NCI-H1105 (cell line): ENCODE measurements around the gene DPH6.
"Not testable (repeated sequence)": the region's sequence is repeated elsewhere in the genome, so short reads cannot be mapped to it uniquely, and the experiment has no call there.

Experiments
- DNase-seq: peaks from one replicate; lab custom pipeline; 2025; lab: John Stamatoyannopoulos, UW

DPH6 gene

DNA sequence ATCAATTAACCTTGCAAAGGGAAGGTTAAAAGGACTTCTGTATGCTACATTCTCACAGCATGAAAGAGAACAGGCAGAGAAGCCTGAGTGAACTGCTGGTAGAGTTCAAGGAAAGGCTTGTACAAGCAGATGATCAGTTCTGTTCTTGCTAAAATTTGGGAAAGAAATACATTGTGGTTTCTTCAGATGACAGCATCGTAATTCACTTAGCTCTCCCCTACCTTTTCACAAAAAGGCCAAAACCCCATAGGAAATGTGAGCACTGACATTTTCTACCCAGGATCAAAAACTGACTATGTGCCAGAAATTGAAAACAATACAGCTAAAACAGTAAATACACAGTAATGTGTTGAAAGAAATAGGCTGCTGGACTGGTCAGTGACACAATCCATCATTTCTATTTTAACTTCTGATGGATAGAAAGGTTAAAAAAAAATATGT lies 216.4 kb downstream of the DPH6 start:
- DNase-seq = no peak

DNA sequence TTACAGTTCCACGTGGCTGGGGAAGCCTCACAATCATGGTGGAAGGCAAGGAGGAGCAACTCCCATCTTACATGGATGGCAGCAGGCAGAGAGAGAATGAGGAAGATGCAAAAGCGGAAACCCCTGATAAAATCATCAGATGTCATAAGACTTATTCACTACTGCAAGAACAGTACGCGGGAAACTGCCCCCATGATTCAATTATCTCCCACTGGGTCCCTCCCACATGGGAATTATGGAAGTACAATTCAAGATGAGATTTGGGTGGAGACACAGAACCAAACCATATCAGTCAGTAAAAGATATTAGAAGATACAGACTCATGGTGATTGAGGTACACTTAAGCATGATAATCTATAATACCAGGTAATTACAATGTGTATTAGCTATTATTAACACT lies 217.1 kb downstream of the DPH6 start:
- not testable (repeated sequence) for DNase-seq

DNA sequence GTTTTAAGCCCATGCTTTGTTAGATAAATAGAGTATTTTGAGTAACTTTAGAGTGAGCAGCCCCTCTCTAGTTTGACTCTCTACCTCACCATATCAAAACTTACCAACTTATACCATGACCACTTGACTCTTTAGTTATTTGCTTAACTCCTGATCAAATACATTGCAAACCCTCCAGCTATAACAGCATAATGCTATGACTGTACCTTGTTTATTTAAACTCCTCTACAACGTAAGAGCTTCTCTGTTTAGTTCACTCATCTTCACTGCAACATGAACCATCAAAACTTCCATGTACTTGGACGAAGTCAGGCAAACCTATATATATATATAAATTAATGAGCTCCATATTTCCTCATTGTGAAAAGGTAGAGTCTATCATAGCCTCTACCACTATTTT lies 218.2 kb downstream of the DPH6 start:
- no peak for DNase-seq

DNA sequence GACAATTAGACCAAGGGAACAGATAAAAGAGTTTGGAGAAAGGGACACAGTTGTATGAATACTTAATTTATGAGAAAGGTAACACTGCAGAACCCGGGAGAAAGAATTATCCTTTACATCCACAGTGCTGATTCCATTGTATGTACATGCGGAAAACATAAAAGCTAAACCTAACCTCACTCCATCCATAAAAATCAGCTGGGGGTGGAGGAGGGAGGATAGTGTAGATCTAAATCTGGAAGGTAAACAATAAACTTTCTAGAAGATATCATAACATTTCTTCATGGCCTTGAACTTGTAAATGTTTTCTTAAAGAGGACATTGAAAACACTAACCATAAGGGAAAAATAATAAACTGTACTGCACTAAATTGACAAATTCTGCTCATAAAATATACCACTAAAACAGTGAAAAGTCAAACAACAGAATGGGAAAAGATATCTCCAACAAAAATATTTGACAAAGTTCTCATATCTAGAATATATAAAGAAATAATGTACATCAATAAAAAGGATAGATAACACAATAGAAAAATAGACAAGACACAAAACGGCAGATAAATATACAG lies 220.5 kb downstream of the DPH6 start:
- no peak for DNase-seq

DNA sequence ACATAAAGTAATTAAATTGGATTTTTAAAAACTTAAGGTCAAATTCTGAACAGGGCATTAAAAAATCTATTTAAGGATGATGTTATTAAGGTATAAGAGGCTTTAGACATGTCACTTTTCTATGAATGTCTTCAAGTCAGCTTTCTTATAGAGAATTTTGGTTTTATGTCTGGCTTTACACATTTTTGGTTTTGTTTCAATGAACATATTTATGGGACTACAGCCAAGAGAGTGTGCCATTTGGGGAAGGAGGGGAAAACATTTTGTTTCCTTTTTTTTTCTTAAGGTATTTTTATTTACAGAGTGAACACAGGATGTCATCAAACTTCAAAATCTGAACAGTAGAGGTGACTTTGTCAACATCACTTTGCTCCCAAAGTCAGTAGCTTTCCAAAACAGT lies 222.8 kb downstream of the DPH6 start:
- DNase-seq = no peak

DNA sequence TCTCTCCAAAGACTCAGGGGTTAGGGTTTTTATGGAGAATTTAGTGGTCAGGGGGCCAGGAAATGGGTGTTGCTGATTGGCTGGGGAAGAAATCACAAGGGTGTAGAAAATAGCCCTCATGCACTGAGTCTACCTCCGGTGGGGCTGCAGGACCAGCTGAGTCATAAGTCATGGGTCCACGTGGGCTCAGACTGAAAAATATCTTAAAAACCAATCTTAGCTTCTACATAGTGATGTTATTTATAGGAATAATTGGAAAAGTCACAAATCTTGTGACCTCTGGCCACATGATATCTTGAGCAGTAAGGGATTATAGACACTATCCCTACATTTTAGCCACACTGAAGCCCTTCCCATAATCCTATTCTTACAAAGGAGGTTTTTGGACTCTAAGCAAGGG lies 224.0 kb downstream of the DPH6 start:
- no peak for DNase-seq

DNA sequence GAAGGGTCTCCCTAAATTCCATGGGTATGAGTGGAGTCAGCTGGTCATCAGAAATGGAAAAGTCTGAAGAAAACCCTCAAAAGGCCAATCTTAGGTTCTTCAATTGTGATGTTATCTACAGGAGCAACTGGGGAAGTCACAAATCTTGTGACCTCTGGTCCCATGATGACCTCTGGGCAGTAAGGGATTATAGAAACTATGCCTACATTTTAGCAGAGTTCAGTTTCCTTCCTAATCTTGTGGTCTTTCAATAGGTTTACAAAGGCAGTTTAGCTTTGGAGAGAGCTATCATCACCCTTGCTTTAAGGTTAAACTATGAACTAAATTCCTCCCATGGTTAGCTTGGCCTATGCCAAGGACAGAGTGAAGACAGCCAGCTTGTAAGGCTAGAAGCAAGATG lies 225.1 kb downstream of the DPH6 start:
- DNase-seq = no peak
